Measurements from ENCODE around the gene OFD1.

GRCh38 chrX:13815664-13816063, 81.1 kb downstream of the OFD1 start:
- TF ChIP-seq CTCF (tag by site-specific recombination; IDR thresholded peaks at IDR 0.05) (no peak), ZSCAN23 (tag by site-specific recombination; IDR thresholded peaks at IDR 0.05) (no peak), ZNF518A (tag by site-specific recombination; conservative IDR thresholded peaks at IDR 0.05; ENCODE audit: low read depth) (no peak), ZNF777 (tag by site-specific recombination; IDR thresholded peaks at IDR 0.05; ENCODE audit: borderline replicate concordance) (no peak), OSR2 (tag by site-specific recombination; IDR thresholded peaks at IDR 0.05) (no peak), ZBTB48 (tag by site-specific recombination; IDR thresholded peaks at IDR 0.05) (no peak), ZNF112 (tag by site-specific recombination; IDR thresholded peaks at IDR 0.05) (no peak)
